K562 (cell line): Measurements from ENCODE around the gene HSDL1. TPM values are rescaled to one million over a fixed set of nuclear protein-coding genes. Genes with fewer than 3 reads are reported as not detected.

Experiments
- ARID2 ChIP-seq: fragments of 450-650 bp; IDR thresholded peaks from 2 replicates; pipeline ENCODE4 v1.6.1; 2017; ENCODE audit warnings: antibody characterized with exemption, mild to moderate bottlenecking
- ATF4 ChIP-seq: fragments of 450-650 bp; formaldehyde crosslinking; IDR thresholded peaks from 2 replicates; pipeline ENCODE4 v1.4.0; 2022; ENCODE audit warnings: mild to moderate bottlenecking, moderate library complexity
- CAMTA2 ChIP-seq: fragments of 250-450 bp; sonication (Bioruptor Pico); conservative IDR thresholded peaks from 2 replicates; pipeline ENCODE4 v1.5.1; 2022
- CBX3 ChIP-seq, 2 experiments: IDR thresholded peaks; 1 replicate in 1 of 2; 2 replicates in 1 of 2; pipeline ENCODE4 v1.6.1; 2012; ENCODE audit warnings: inconsistent platforms in 2 of 2, low read length in 2 of 2, borderline replicate concordance in 1 of 2, control low read depth in 1 of 2
- CHAMP1 ChIP-seq: fragments of 450-650 bp; IDR thresholded peaks from 2 replicates; pipeline ENCODE4 v1.6.1; 2016; ENCODE audit warnings: mild to moderate bottlenecking
- CXXC5 ChIP-seq: fragments of 250-450 bp; sonication (Bioruptor Pico); IDR thresholded peaks from 2 replicates; pipeline ENCODE4 v1.8.0; 2022; ENCODE audit warnings: inconsistent platforms, mild to moderate bottlenecking, moderate library complexity
- FOXA1 ChIP-seq: fragments of 450-650 bp; IDR thresholded peaks from 2 replicates; pipeline ENCODE4 v1.6.1; 2016; ENCODE audit warnings: mild to moderate bottlenecking, borderline replicate concordance
- MAFK ChIP-seq: IDR thresholded peaks from 2 replicates; pipeline ENCODE4 v1.6.1; 2011; ENCODE audit warnings: low read length, improper control_type of control experiment
- NCOR1 ChIP-seq: fragments of 450-650 bp; IDR thresholded peaks from 2 replicates; pipeline ENCODE4 v1.6.1; 2016; ENCODE audit warnings: mild to moderate bottlenecking, moderate library complexity
- PPARD ChIP-seq: fragments of 250-450 bp; sonication (Bioruptor Pico); IDR thresholded peaks from 2 replicates; pipeline ENCODE4 v1.8.0; 2022; ENCODE audit warnings: inconsistent platforms, mild to moderate bottlenecking, moderate library complexity
- TBL1XR1 ChIP-seq, 2 experiments: IDR thresholded peaks; 2 replicates each; pipeline ENCODE4 v1.6.1; 2012; ENCODE audit warnings: improper control_type of control experiment in 2 of 2, low read length in 2 of 2, mild to moderate bottlenecking in 1 of 2
- ZKSCAN3 ChIP-seq: fragments of 250-450 bp; sonication (Bioruptor Pico); IDR thresholded peaks from 2 replicates; pipeline ENCODE4 v1.4.0; 2020
- ZNF175 ChIP-seq: fragments of 200-800 bp; sonication (Bioruptor generic); IDR thresholded peaks from 2 replicates; pipeline ENCODE4 v1.6.1; 2016; ENCODE audit warnings: low read depth, mild to moderate bottlenecking, missing genetic modification characterization, missing compliant biosample characterization
- ZNF76 ChIP-seq: fragments of 250-450 bp; sonication (Bioruptor Pico); IDR thresholded peaks from 2 replicates; pipeline ENCODE4 v1.4.0; 2020; ENCODE audit warnings: mild to moderate bottlenecking, moderate library complexity, borderline replicate concordance
- polyA plus RNA-seq, 8 experiments: library from polyadenylated mRNA; depleted of rRNA in 4 of 8; stranded (reverse) in 5 of 8; unstranded in 3 of 8; fragments of >200 nt; fragmentation: Nextera tagmentation in 2 of 8; fragmentation: Illumina TruSeq in 1 of 8; extraction: Ambion mirVana in 2 of 8; extraction: Trizol in 1 of 8; gene quantifications; 2 replicates each; pipeline versions ENCODE4 v1.2.1 to v1.2.3, GENCODE V29; 2011 to 2014; ENCODE audit warnings: inconsistent platforms in 1 of 8, missing spikeins in 1 of 8
- total RNA-seq, 7 experiments: library from RNA; depleted of rRNA in 6 of 7; stranded (reverse); fragments of >200 nt in 6 of 7; fragmentation: Illumina TruSeq in 2 of 7; extraction: Trizol in 2 of 7; gene quantifications; 2 replicates each; pipeline versions ENCODE4 v1.2.1 to v1.2.3, GENCODE V29; 2011 to 2021; ENCODE audit warnings: low replicate concordance in 1 of 7
- TF ChIP-seq, protein P1 (sequence below): sonication (generic); formaldehyde crosslinking; IDR thresholded peaks from 2 replicates; pipeline ENCODE4 v1.8.0; 2022; ENCODE audit warnings: missing genetic modification reagents, mild to moderate bottlenecking, borderline replicate concordance

The HSDL1 gene
- total and polyA plus RNA-seq, 9 of the 15 experiments (the other 6 are each of a cell fraction or from before 2014, with no cell fraction given), result 14.8 to 41.2 (median 27.7) TPM

- TF ChIP-seq CBX3 (IDR thresholded peaks at IDR 0.05; ENCODE audit: borderline replicate concordance in 1 of 2, low read length in 2 of 2), result peak in 1 of 2 experiments; percentile 91; a peak in 2 of 3 replicates
- TF ChIP-seq ZNF175 (CRISPR knock-in tag), result 0 out of 2 replicates have a peak, but pooled peaks have one; percentile 45
- no peak for TF ChIP-seq FOXA1
- TF ChIP-seq, protein P1, sequence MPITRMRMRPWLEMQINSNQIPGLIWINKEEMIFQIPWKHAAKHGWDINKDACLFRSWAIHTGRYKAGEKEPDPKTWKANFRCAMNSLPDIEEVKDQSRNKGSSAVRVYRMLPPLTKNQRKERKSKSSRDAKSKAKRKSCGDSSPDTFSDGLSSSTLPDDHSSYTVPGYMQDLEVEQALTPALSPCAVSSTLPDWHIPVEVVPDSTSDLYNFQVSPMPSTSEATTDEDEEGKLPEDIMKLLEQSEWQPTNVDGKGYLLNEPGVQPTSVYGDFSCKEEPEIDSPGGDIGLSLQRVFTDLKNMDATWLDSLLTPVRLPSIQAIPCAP, result no peak
- peak; percentile 17 to 43; a peak in 3 of 4 replicates for TF ChIP-seq TBL1XR1 (IDR thresholded peaks at IDR 0.05; ENCODE audit: low read length in 2 of 2)
- no peak for TF ChIP-seq ZKSCAN3
- TF ChIP-seq CXXC5, result peak; percentile 91
- TF ChIP-seq ZNF76, result no peak
- no peak for TF ChIP-seq CHAMP1
- TF ChIP-seq NCOR1, result no peak
- no peak for TF ChIP-seq CAMTA2 (CRISPR knock-in tag)
- peak; percentile 24; the same call in 1 of the 2 replicates for TF ChIP-seq ARID2
- peak; percentile 4; the same call in 1 of the 2 replicates for TF ChIP-seq MAFK
- no peak; the same call in 1 of the 2 replicates for TF ChIP-seq ATF4
- TF ChIP-seq PPARD (CRISPR knock-in tag), result no peak
Observed at GRCh38 chr16:84186685-84187437, 41.9 kb upstream of the HSDL1 start, which contains the start of gene TAF1C (continued).
